ENCODE data around the gene RAB3IL1.
A peak's percentile ranks its signal among the peaks of the same experiment; 100 is the strongest.

Gene RAB3IL1

DNA sequence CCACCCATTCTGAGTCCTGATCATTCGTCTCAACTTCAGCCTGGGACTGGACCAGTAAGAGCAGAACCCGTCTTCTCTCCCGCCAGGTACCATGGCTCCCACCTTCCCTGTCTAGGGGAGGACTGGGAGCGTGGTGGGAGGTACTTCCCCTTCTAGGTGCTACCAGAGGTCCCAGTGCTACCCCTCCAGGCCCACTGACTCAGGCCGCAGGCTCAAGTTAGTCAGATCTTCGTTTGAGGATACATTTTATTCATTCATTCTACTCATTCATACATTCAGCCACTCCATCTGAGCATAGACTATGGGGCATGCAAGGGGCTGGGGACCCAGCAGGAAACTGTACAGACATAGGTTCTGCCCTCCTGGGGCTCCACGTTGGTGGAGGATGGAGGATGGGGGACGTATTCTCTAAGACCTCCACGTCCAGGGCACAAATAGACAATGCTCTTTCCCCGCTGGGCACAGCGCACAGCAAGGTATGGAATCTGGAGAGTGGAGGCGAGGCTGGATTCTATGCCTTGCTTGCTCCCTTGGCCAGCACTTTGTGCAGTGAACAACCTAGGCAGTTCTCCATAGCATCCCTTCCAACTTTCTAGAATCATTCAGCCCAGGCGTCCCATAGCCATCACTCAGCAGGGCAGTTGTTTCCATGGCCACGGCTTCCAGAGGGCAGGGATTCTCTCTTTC is 1.0 kb upstream of the RAB3IL1 start:
- Mint-ChIP-seq H3K27me3 (peaks cover 62% of the 10 kb centered on the region), H3K4me3 (peak overlapping the region; percentile 67), H3K27ac (no peak overlapping the region), H3K4me1 (peaks cover 1% of the 10 kb centered on the region), H3K36me3 (ENCODE audit: low read depth) (no peaks in the 10 kb centered on the region), H3K9me3 (no peaks in the 10 kb centered on the region)
- ATAC-seq (no peak), DNase-seq (no peak)

DNA sequence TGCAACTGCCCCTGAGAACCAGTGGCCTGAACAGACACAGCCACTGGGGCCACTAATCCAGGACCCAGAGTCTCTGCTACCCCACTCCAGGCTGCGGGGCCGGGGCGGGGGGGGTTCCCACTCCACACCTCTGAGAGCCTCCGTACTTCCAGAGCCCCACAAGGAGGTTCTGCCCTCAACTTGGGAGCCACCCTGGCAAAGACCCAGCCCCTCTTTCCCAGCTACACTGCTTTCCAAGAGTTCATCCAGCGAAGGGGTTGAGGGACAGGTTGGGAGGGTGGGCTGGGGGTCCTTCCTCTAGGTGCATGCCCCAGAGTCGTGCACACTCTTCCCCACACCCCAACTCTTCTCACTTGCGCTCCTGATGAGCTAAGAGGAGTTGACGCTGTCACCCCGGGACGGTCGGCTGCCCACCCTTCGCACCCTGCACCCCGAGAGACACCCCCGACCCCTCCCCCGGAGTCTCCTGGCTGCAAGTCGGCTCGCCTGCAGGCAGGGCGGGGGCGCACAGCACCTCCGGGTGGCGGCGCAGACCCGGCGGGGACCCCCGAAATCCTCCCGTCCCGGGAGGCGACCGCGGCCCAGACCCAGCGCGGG is 531 bp downstream of the RAB3IL1 start:
- no peak for ATAC-seq
- Mint-ChIP-seq H3K9me3 (no peaks in the 10 kb centered on the region), H3K27ac (no peak overlapping the region), H3K4me1 (peaks cover 1% of the 10 kb centered on the region), H3K27me3 (peaks cover 61% of the 10 kb centered on the region), H3K36me3 (ENCODE audit: low read depth) (no peaks in the 10 kb centered on the region), H3K4me3 (no peak overlapping the region)
- DNase-seq: no peak

- Mint-ChIP-seq H3K4me3 (no peak overlapping the region), H3K4me1 (peaks cover 1% of the 10 kb centered on the region), H3K36me3 (ENCODE audit: low read depth) (no peaks in the 10 kb centered on the region), H3K9me3 (no peaks in the 10 kb centered on the region), H3K27me3 (peaks cover 45% of the 10 kb centered on the region), H3K27ac (no peak overlapping the region)
- DNase-seq: no peak
- no peak for ATAC-seq
Measured at GRCh38 chr11:61914471-61915171, 2.7 kb downstream of the RAB3IL1 start.

- H3K27ac Mint-ChIP-seq: no peak overlapping the region
- ATAC-seq (no peak), DNase-seq (no peak)
- no peaks in the 10 kb centered on the region for H3K36me3 Mint-ChIP-seq (ENCODE audit: low read depth)
- H3K9me3 Mint-ChIP-seq: no peaks in the 10 kb centered on the region
- peaks cover 1% of the 10 kb centered on the region for H3K4me1 Mint-ChIP-seq
- H3K27me3 Mint-ChIP-seq: peaks cover 38% of the 10 kb centered on the region
- H3K4me3 Mint-ChIP-seq: no peak overlapping the region
Measured at GRCh38 chr11:61913699-61914395, 3.5 kb downstream of the RAB3IL1 start.

- H3K27me3 Mint-ChIP-seq: peaks cover 31% of the 10 kb centered on the region
- no peak overlapping the region for H3K4me3 Mint-ChIP-seq
- DNase-seq: no peak
- no peaks in the 10 kb centered on the region for H3K9me3 Mint-ChIP-seq
- no peak overlapping the region for H3K27ac Mint-ChIP-seq
- no peak for ATAC-seq
- H3K4me1 Mint-ChIP-seq: peaks cover 1% of the 10 kb centered on the region
- no peaks in the 10 kb centered on the region for H3K36me3 Mint-ChIP-seq (ENCODE audit: low read depth)
Measured at GRCh38 chr11:61912991-61913698, 4.2 kb downstream of the RAB3IL1 start.

- Mint-ChIP-seq H3K27ac (no peak overlapping the region), H3K9me3 (no peaks in the 10 kb centered on the region)
- no peak for DNase-seq
Measured at GRCh38 chr11:61912530-61912898, 4.9 kb downstream of the RAB3IL1 start.

DNA sequence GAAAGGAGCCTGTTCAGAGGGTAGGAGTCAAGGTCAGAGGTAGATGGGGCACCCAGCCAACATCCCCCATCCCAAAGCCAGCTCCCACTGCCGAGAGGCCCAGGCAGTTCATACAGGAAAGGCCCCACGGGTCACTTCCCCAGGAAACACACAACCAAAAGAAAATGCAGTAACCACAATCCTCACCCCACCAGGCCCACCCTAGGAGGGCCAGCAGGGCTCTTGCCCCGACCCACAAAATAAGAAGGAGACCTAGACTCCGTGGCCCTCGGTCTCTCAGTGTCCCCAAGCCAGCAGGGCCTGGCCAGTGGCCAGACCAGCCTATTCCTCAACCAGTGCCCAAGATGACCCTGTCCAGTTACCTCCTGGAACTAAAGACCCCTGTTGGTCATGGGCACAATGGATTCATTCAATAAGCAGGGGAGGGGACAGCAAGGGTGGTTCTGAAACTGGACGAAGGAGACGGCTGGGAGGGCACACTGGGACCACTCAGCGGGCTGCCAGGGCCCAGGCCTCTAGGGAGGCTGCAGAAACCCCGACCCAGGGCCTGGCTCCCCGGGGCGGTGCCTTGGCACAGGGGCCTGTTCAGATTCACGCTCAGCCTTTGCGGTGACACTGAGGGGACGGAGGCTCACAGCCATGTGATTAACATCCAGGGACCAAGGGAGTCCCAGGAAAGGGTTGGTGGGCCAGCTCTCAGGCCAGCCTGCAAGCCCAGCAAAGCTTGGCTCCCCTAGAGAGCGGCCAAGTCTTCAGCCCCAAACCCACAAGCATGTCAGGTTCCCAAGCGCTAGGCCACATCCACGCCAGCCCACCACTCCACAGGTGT is 5.5 kb downstream of the RAB3IL1 start:
- Mint-ChIP-seq H3K4me1 (no peaks in the 10 kb centered on the region), H3K4me3 (no peak overlapping the region), H3K27me3 (peaks cover 24% of the 10 kb centered on the region), H3K36me3 (ENCODE audit: low read depth) (no peaks in the 10 kb centered on the region), H3K9me3 (no peaks in the 10 kb centered on the region), H3K27ac (no peak overlapping the region)
- no peak for ATAC-seq
- no peak for DNase-seq

More at GRCh38 chr11:61912530-61912898, 4.9 kb downstream of the RAB3IL1 start:
- no peak for ATAC-seq
- Mint-ChIP-seq H3K4me3 (no peak overlapping the region), H3K4me1 (no peaks in the 10 kb centered on the region), H3K36me3 (ENCODE audit: low read depth) (no peaks in the 10 kb centered on the region), H3K27me3 (peaks cover 24% of the 10 kb centered on the region)

GRCh38 chr11:61911128-61911700 is 6.2 kb downstream of the RAB3IL1 start:
- Mint-ChIP-seq H3K27ac (no peak overlapping the region), H3K4me3 (no peak overlapping the region), H3K9me3 (no peaks in the 10 kb centered on the region), H3K36me3 (ENCODE audit: low read depth) (no peaks in the 10 kb centered on the region), H3K4me1 (no peaks in the 10 kb centered on the region), H3K27me3 (peaks cover 18% of the 10 kb centered on the region)
- DNase-seq (no peak), ATAC-seq (no peak)

DNA sequence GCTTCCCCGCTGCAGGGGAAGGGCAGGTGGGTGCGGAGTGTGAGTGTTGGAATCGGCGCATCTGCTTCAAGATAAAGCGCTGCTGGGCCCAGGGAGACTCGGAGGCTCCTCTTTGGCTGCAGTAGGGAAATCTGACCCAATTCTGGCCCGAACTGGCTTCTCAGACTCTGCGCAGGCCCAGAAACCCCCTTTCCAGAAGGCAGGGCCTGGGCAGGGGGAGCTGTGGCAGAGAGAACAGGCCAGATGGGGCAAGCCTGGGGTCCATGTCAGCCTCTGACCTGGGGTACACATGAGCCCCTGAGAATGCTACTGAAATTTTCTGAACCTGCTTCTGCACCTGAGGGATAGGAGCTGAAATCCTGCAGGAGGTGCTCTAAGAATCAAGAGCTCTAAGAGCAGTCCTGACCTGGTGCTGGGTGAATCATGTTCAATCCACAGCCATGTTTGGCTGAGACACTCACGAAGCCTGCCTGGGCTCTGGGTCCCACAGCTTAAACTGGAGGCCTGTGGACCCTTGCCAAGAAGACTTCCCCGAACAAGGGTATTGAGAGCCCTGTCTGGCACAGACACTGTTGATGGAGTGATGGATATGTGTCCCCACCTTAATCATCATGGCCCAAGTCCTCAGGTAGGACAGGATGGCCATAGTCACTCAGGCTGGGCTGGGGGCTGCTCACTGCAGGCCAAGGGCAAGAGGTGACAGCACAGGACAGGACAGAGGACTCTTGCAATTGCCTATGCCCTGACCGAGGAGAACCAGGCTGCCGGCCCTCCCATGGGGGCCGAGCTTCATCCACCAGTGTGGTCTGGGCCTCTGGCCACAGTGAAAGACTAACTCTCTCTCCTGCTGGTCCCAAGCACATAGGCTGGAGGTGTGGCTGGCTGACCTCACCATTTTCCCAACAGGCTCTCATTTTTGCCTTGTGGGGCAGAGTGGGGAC is 6.9 kb downstream of the RAB3IL1 start:
- Mint-ChIP-seq H3K27me3 (peaks cover 14% of the 10 kb centered on the region), H3K27ac (no peak overlapping the region), H3K4me3 (no peak overlapping the region), H3K4me1 (no peaks in the 10 kb centered on the region), H3K9me3 (no peaks in the 10 kb centered on the region), H3K36me3 (ENCODE audit: low read depth) (no peaks in the 10 kb centered on the region)
- DNase-seq (no peak), ATAC-seq (no peak)

GRCh38 chr11:61908730-61909316 is 8.5 kb downstream of the RAB3IL1 start:
- ATAC-seq (no peak), DNase-seq (no peak)
- Mint-ChIP-seq H3K9me3 (no peaks in the 10 kb centered on the region), H3K4me3 (no peak overlapping the region), H3K27ac (no peak overlapping the region), H3K27me3 (peaks cover 5% of the 10 kb centered on the region), H3K4me1 (no peaks in the 10 kb centered on the region), H3K36me3 (ENCODE audit: low read depth) (no peaks in the 10 kb centered on the region)

DNA sequence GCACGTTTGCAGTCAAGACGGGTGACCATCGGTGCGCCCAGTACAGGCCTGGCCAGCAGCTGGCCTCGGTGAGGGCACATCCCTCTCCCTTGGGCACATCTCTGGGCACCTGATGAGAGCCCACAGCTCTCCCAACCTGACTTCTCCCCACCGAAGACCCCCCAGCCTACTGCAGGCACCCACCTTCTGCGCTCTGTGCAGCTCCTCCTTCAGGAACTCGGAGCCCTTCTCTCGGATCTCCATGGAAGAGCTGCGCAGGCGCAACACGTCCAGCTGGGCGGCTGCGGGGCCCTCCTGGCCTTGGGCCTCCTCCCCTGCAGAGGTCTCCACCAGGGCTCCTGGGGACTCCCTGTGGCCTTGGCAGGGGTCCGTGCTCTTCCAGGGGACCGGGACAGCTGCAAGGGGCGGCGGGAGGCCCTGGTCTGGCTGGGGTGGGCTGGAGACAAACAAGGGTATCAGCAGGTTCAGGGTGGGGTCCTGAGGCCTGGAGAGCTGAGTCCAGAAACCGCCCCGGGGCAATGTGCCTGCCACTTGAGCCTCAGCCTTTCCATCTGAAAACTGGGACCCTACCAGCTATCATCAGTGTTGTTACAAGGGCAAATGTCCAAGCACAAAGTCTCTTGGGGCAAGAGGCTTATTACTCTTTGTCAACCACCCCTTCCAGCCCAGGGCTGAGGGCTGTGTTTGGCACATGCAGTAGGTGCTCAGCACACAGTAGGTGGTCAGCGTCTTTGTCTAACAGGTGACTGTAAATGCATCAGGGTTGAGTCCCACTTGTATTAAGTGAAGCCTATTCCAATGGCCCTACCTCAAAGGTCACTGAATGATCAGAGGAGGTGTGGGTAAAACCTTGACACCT is 9.3 kb downstream of the RAB3IL1 start:
- DNase-seq: no peak
- ATAC-seq: no peak
- Mint-ChIP-seq H3K36me3 (ENCODE audit: low read depth) (no peaks in the 10 kb centered on the region), H3K27ac (no peak overlapping the region), H3K4me1 (no peaks in the 10 kb centered on the region), H3K4me3 (no peak overlapping the region), H3K27me3 (peaks cover 4% of the 10 kb centered on the region), H3K9me3 (no peaks in the 10 kb centered on the region)

- DNase-seq: no peak
- no peaks in the 10 kb centered on the region for H3K9me3 Mint-ChIP-seq
Measured at GRCh38 chr11:61907282-61907681, 10.1 kb downstream of the RAB3IL1 start.

More at GRCh38 chr11:61907282-61907681, 10.1 kb downstream of the RAB3IL1 start:
- Mint-ChIP-seq H3K27me3 (no peaks in the 10 kb centered on the region), H3K4me1 (no peaks in the 10 kb centered on the region), H3K4me3 (no peak overlapping the region), H3K27ac (no peak overlapping the region), H3K36me3 (ENCODE audit: low read depth) (no peaks in the 10 kb centered on the region)
- ATAC-seq: no peak

Measured in activated naive CD8-positive, alpha-beta T cell treated with anti-CD3 and anti-CD28 coated beads, Interleukin-2, amount 50 U/mL, for 24 hours (primary cell).